Mesenchymal stem cell (in vitro differentiated cells and primary cell): ENCODE data around the gene USF3.

ENCODE experiments used
- DNase-seq: peaks from one replicate; pipeline ENCODE4 v3.0.0-alpha.2; 2013
- H2AFZ ChIP-seq: one replicate; pipeline ENCODE4 v1.6.1; 2013; ENCODE audit warnings: low read depth, mild to moderate bottlenecking, control low read depth, inconsistent platforms, low read length, moderate library complexity
- H2AK5ac ChIP-seq: 2 replicates; pipeline ENCODE4 v1.6.1; 2013; ENCODE audit warnings: low read length, moderate library complexity, mild to moderate bottlenecking, inconsistent platforms; ENCODE audit not compliant: severe bottlenecking
- H2BK120ac ChIP-seq: one replicate; pipeline ENCODE4 v1.6.1; 2013; ENCODE audit warnings: low read depth, mild to moderate bottlenecking, inconsistent platforms, low read length, moderate library complexity
- H2BK12ac ChIP-seq, 2 experiments: one replicate each; pipeline ENCODE4 v1.6.1; 2013; ENCODE audit warnings: inconsistent platforms in 2 of 2, low read length in 2 of 2, mild to moderate bottlenecking in 2 of 2, moderate library complexity in 2 of 2, control low read depth in 1 of 2
- H2BK15ac ChIP-seq: one replicate; pipeline ENCODE4 v1.6.1; 2013; ENCODE audit warnings: mild to moderate bottlenecking, low read depth, inconsistent platforms; ENCODE audit not compliant: poor library complexity, severe bottlenecking
- H2BK5ac ChIP-seq: 2 replicates; pipeline ENCODE4 v1.6.1; 2013; ENCODE audit warnings: low read depth, mild to moderate bottlenecking, low read length, control low read depth, inconsistent platforms; ENCODE audit not compliant: poor library complexity, severe bottlenecking
- H3K14ac ChIP-seq, 2 experiments: one replicate each; pipeline ENCODE4 v1.6.1; 2013; ENCODE audit warnings: inconsistent platforms in 2 of 2, low read length in 2 of 2, control low read depth in 1 of 2, mild to moderate bottlenecking in 1 of 2, moderate library complexity in 1 of 2
- H3K18ac ChIP-seq, 2 experiments: one replicate each; pipeline ENCODE4 v1.6.1; 2013; ENCODE audit warnings: inconsistent platforms in 2 of 2, low read length in 2 of 2, control low read depth in 1 of 2, low read depth in 1 of 2, mild to moderate bottlenecking in 1 of 2
- H3K23ac ChIP-seq, 2 experiments: one replicate each; pipeline ENCODE4 v1.6.1; 2013; ENCODE audit warnings: inconsistent platforms in 2 of 2, low read length in 2 of 2, mild to moderate bottlenecking in 2 of 2, moderate library complexity in 2 of 2, control low read depth in 1 of 2
- H3K27ac ChIP-seq: 2 replicates; pipeline ENCODE4 v1.5.1; 2013; ENCODE audit warnings: mild to moderate bottlenecking, moderate library complexity, low read length, control low read depth, inconsistent platforms; ENCODE audit not compliant: poor library complexity, severe bottlenecking
- H3K27me3 ChIP-seq, 2 experiments: 2 replicates each; pipeline versions ENCODE4 v1.6.1 to v1.7.0; 2013; ENCODE audit warnings: low read length in 2 of 2, mild to moderate bottlenecking in 2 of 2, moderate library complexity in 2 of 2, control low read depth in 1 of 2, inconsistent platforms in 1 of 2; ENCODE audit not compliant: control insufficient read depth in 1 of 2, insufficient read depth in 1 of 2
- H3K36me3 ChIP-seq, 2 experiments: 2 replicates each; pipeline versions ENCODE4 v1.6.1 to v1.7.0; 2013; ENCODE audit warnings: low read length in 2 of 2, control low read depth in 1 of 2, inconsistent platforms in 1 of 2, low read depth in 1 of 2, mild to moderate bottlenecking in 1 of 2; ENCODE audit not compliant: insufficient read depth in 2 of 2, control insufficient read depth in 1 of 2
- H3K4ac ChIP-seq, 2 experiments: one replicate each; pipeline ENCODE4 v1.6.1; 2013; ENCODE audit warnings: inconsistent platforms in 2 of 2, low read length in 2 of 2, mild to moderate bottlenecking in 2 of 2, moderate library complexity in 2 of 2, control low read depth in 1 of 2, low read depth in 1 of 2
- H3K4me1 ChIP-seq: 2 replicates; pipeline ENCODE4 v1.6.1; 2013; ENCODE audit warnings: low read depth, low read length, control low read depth; ENCODE audit not compliant: control insufficient read depth, insufficient read depth
- H3K4me2 ChIP-seq: 2 replicates; pipeline ENCODE4 v1.6.1; 2013; ENCODE audit warnings: low read length, mild to moderate bottlenecking, inconsistent platforms; ENCODE audit not compliant: poor library complexity, severe bottlenecking
- H3K4me3 ChIP-seq, 2 experiments: 2 replicates each; pipeline versions ENCODE4 v1.5.1 to v1.7.0; 2013; ENCODE audit warnings: low read length in 2 of 2, mild to moderate bottlenecking in 2 of 2, control low read depth in 1 of 2, low read depth in 1 of 2; ENCODE audit not compliant: insufficient read depth in 1 of 2
- H3K79me1 ChIP-seq: replicated peaks from 2 replicates; pipeline ENCODE4 v1.6.1; 2013; ENCODE audit warnings: mild to moderate bottlenecking, control low read depth, low read length, inconsistent platforms; ENCODE audit not compliant: poor library complexity, severe bottlenecking
- H3K9ac ChIP-seq: 2 replicates; pipeline ENCODE4 v1.7.0; 2013; ENCODE audit warnings: mild to moderate bottlenecking, low read length, moderate library complexity
- H3K9me3 ChIP-seq: 2 replicates; pipeline ENCODE4 v1.7.0; 2013; ENCODE audit warnings: mild to moderate bottlenecking, low read length; ENCODE audit not compliant: control insufficient read depth
- H4K8ac ChIP-seq: one replicate; pipeline ENCODE4 v1.6.1; 2013; ENCODE audit warnings: inconsistent platforms, mild to moderate bottlenecking, low read length, moderate library complexity
- H4K91ac ChIP-seq: one replicate; pipeline ENCODE4 v1.6.1; 2013; ENCODE audit warnings: mild to moderate bottlenecking, low read length, inconsistent platforms
- WGBS: methylation state at CpG from one replicate; pipeline ENCODE4 v1.1.7; 2013; ENCODE audit warnings: mixed read lengths; 5-methylcytosine and 5-hydroxymethylcytosine counted together

The USF3 gene

DNA sequence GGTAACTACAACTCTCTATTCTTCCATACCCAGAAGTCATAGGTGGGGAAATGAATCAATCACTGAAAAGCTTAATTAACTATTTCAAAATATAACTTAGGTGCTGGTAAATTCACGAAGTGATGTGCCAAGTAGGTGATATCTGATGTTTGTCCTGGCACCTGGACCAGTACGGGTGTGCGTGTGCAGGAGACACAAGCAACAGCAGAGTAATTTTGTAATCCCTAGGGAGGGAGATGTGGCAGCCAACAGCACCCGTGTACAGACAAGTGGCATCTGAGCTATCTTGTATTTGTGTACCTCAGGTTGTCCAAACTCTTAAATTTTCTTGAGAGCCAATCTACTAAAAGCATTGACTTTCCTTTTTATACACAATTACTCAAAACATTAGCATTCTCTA lies 22.8 kb downstream of the USF3 start:
- no peak overlapping the region for H4K8ac ChIP-seq
- no peak overlapping the region for H3K23ac ChIP-seq
- H3K4me3 ChIP-seq = no peak overlapping the region
- peaks cover 17% of the 10 kb centered on the region for H3K79me1 ChIP-seq
- no peak overlapping the region for H2BK12ac ChIP-seq
- no peak overlapping the region for H2BK120ac ChIP-seq
- H3K9ac ChIP-seq = no peak overlapping the region
- H3K18ac ChIP-seq = no peak overlapping the region
- no peak for DNase-seq
- H3K36me3 ChIP-seq = peaks cover 6 to 47% of the 10 kb centered on the region in 2 experiments
- H2BK15ac ChIP-seq = no peak overlapping the region
- no peak overlapping the region for H2AK5ac ChIP-seq
- H3K4me2 ChIP-seq = no peak overlapping the region
- 95% methylated on average over 4 of the region's 4 CpGs for WGBS
- H3K9me3 ChIP-seq = no peaks in the 10 kb centered on the region
- no peak overlapping the region for H2BK5ac ChIP-seq
- no peak overlapping the region for H4K91ac ChIP-seq
- H2AFZ ChIP-seq = no peak overlapping the region
- no peaks in the 10 kb centered on the region for H3K4me1 ChIP-seq
- H3K27me3 ChIP-seq = no peaks in the 10 kb centered on the region
- no peak overlapping the region for H3K14ac ChIP-seq
- H3K27ac ChIP-seq = no peak overlapping the region
- H3K4ac ChIP-seq = no peak overlapping the region

- Histone ChIP-seq H2BK120ac (no peak overlapping the region), H3K79me1 (peaks cover 8% of the 10 kb centered on the region), H3K18ac (no peak overlapping the region), H3K23ac (no peak overlapping the region), H2BK12ac (no peak overlapping the region), H3K27ac (peak overlapping the region; percentile 85), H3K4me1 (no peaks in the 10 kb centered on the region), H2AFZ (no peak overlapping the region), H3K4ac (no peak overlapping the region), H3K27me3 (no peaks in the 10 kb centered on the region), H3K14ac (no peak overlapping the region), H2BK15ac (no peak overlapping the region), H3K9me3 (no peaks in the 10 kb centered on the region), H4K8ac (no peak overlapping the region), H4K91ac (no peak overlapping the region), H2AK5ac (no peak overlapping the region), H3K36me3 (peaks cover 10 to 33% of the 10 kb centered on the region in 2 experiments), H3K4me3 (no peak overlapping the region), H3K4me2 (peak overlapping the region; percentile 82), H3K9ac (peak overlapping the region; percentile 43), H2BK5ac (no peak overlapping the region)
- WGBS = 69% methylated on average over 4 of the region's 4 CpGs
- peak; percentile 14 for DNase-seq
Observed at GRCh38 chr3:113668015-113668414, 28.4 kb downstream of the USF3 start.

DNA sequence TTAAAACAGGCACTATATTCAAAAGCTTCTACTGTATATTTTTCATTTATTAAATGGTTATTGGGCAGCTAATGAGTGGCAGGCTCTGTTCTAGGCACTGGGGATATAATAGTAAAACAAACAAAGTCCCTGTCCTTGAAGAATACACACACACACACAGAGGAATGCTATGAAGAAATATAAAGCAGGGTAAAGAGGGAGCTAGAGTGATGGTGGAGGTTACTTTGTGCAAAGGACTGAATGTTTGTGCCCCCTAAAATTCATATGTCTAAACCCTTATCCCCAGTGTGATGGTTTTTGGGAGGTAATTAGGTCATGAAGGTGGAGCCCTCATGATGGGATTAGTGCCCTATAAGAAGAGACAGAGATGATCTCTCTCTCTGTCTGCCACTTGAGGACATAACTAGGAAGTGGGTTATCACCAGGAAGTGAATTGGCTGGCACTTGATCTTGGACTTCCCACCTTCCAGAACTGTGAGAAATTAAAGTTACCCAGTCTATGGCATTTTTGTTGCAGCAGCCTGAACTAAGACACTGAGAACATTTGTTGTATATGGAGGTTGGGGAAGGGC lies 31.8 kb downstream of the USF3 start:
- Histone ChIP-seq H3K79me1 (peaks cover 7% of the 10 kb centered on the region), H4K91ac (no peak overlapping the region), H3K36me3 (peaks cover 21 to 49% of the 10 kb centered on the region in 2 experiments), H3K18ac (no peak overlapping the region), H2BK5ac (no peak overlapping the region), H3K27me3 (no peaks in the 10 kb centered on the region), H4K8ac (no peak overlapping the region), H3K4me1 (no peaks in the 10 kb centered on the region), H2BK12ac (no peak overlapping the region), H3K14ac (no peak overlapping the region), H3K9me3 (no peaks in the 10 kb centered on the region), H2BK15ac (no peak overlapping the region), H3K9ac (no peak overlapping the region), H3K27ac (no peak overlapping the region), H3K4me2 (no peak overlapping the region), H2AFZ (no peak overlapping the region), H3K4me3 (no peak overlapping the region), H3K23ac (no peak overlapping the region), H3K4ac (no peak overlapping the region), H2BK120ac (no peak overlapping the region), H2AK5ac (no peak overlapping the region)
- no peak for DNase-seq

- no peak overlapping the region for H2BK12ac ChIP-seq
- H4K91ac ChIP-seq = no peak overlapping the region
- H3K9me3 ChIP-seq = no peaks in the 10 kb centered on the region
- H3K36me3 ChIP-seq = peaks cover 21 to 58% of the 10 kb centered on the region in 2 experiments
- no peak overlapping the region for H2BK15ac ChIP-seq
- H3K23ac ChIP-seq = no peak overlapping the region
- H3K79me1 ChIP-seq = peaks cover 7% of the 10 kb centered on the region
- WGBS = no CpG with 5 or more reads among the region's 1 CpG
- H3K27ac ChIP-seq = no peak overlapping the region
- H3K9ac ChIP-seq = no peak overlapping the region
- H3K27me3 ChIP-seq = no peaks in the 10 kb centered on the region
- no peak overlapping the region for H3K4ac ChIP-seq
- H2AFZ ChIP-seq = no peak overlapping the region
- no peak for DNase-seq
- H4K8ac ChIP-seq = no peak overlapping the region
- H2BK120ac ChIP-seq = no peak overlapping the region
- no peak overlapping the region for H3K4me3 ChIP-seq
- H3K14ac ChIP-seq = no peak overlapping the region
- no peak overlapping the region for H3K18ac ChIP-seq
- no peak overlapping the region for H2AK5ac ChIP-seq
- H3K4me1 ChIP-seq = no peaks in the 10 kb centered on the region
- H2BK5ac ChIP-seq = no peak overlapping the region
- H3K4me2 ChIP-seq = no peak overlapping the region
Observed at GRCh38 chr3:113663761-113664160, 32.7 kb downstream of the USF3 start.
